Muscle layer of colon (tissue), 2 donors: ENCODE measurements around the gene NPC1.
"Not testable (repeated sequence)": the region's sequence is repeated elsewhere in the genome, so short reads cannot be mapped to it uniquely, and the experiment has no call there.

Experiments used
- H3K27ac ChIP-seq: one replicate; pipeline ENCODE4 v1.7.0; 2013; ENCODE audit warnings: low read depth, mild to moderate bottlenecking, low read length, moderate library complexity
- H3K27me3 ChIP-seq, 2 donors: one replicate each; pipeline ENCODE4 v1.7.0; 2013; ENCODE audit warnings: low read length in 2 of 2, mild to moderate bottlenecking in 2 of 2; ENCODE audit not compliant: insufficient read depth in 2 of 2, control insufficient read depth in 1 of 2
- H3K36me3 ChIP-seq: one replicate; pipeline ENCODE4 v1.7.0; 2013; ENCODE audit warnings: mild to moderate bottlenecking, low read length; ENCODE audit not compliant: insufficient read depth
- H3K4me1 ChIP-seq: one replicate; pipeline ENCODE4 v1.7.0; 2013; ENCODE audit warnings: mild to moderate bottlenecking, low read length; ENCODE audit not compliant: insufficient read depth
- H3K4me3 ChIP-seq, 2 donors: one replicate each; pipeline ENCODE4 v1.7.0; 2013; ENCODE audit warnings: low read length in 2 of 2, low read depth in 1 of 2, mild to moderate bottlenecking in 1 of 2, moderate library complexity in 1 of 2
- H3K9ac ChIP-seq: one replicate; pipeline ENCODE4 v1.7.0; 2013; ENCODE audit warnings: low read length
- H3K9me3 ChIP-seq: one replicate; pipeline ENCODE4 v1.7.0; 2013; ENCODE audit warnings: mild to moderate bottlenecking, low read length
- donor health status: abdominal sarcoma.
- donor health status: Adenocarcinoma of cecum.

Gene NPC1

DNA sequence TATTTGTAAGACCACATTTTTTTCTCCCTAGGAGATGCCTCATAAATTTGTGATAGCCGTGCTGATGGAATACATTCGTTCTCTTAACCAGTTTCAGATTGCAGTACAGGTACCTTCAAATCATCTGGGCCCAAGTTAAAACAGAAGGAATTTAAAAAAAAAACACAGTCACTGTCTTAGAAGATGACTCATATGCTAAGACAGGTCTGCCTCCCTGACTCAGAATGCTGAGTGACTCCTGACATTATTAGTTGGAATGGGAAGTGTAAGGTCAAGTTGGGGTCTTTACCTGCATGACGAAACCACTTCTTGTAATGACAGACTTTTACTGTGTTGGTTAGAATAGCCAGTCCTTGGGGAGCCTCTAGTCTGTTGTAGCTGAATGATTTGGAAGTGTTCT, 56.7 kb downstream of the NPC1 start:
- Histone ChIP-seq H3K36me3 (peaks cover 69% of the 10 kb centered on the region), H3K9ac (no peak overlapping the region), H3K4me1 (no peaks in the 10 kb centered on the region), H3K9me3 (no peaks in the 10 kb centered on the region), H3K27me3 (no peaks in the 10 kb centered on the region), H3K4me3 (no peak overlapping the region), H3K27ac (no peak overlapping the region)

DNA sequence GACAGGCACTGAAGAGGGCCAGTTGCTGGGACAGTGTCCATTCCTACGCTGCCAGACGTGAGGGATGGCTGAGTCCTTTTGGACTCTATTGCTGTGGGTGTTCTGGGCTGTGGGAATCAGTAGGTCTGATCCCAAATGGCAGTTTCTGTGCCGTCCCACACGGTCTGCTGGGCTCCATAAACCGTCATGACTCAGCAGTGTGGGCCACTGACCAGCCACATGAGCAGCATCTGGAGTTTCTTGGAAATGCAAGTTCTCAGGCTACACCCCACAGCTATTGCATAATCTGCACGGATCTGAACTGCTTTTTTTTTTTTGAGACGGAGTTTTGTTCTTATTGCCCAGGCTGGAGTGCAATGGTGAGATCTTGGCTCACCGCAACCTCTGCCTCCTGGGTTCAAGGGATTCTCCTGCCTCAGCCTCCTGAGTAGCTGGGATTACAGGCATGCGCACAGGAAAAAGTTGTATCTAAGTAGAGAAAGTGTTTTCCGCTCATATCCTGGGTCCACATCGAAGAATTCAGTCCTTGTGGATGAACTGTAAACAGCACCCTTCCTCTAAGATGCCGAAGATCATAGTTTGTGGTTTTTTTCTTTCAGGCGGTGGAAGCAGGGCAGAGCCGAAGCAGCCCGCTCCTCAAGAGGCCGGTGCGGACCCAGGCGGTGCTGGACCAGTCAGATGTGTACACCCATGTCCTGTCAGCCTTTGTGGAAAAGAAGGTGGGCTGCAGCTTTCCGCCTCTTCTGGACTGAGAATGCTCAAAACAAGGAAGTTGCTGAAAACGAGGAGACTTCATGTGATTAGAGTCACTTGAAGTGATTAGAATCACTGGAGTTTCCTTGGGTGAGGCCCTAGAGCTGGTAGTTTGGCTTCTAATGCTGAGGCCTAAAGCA, 57.5 kb downstream of the NPC1 start:
- no peak overlapping the region for H3K27ac ChIP-seq

DNA sequence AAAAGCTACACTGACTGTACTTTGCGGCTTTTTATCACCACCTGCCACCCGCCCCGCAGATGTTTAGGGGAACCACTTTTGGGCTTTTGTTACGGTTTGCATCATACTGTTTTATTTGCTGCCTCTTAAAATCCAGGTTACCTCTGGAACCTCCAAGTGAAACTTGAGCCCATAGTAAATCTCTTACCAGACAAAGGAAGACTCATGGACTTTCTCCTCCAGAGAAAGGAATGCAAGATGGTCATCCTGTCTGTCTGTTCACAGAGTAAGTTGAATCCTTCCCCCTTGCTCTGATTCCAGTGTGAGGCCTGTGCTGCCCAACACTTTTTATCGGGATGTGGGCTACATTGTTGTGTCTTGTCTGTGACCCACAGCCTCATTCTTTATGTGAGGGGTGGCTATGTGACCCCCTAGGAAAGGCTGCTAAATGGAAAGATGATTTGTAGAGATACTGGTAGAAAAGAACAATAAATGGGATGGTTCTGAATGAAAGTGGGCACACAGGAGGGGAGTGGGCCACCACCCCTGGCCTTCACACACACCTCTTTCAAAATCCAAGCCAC, 59.7 kb downstream of the NPC1 start:
- H3K27ac ChIP-seq: no peak overlapping the region
- H3K9me3 ChIP-seq: no peaks in the 10 kb centered on the region
- H3K36me3 ChIP-seq: peaks cover 74% of the 10 kb centered on the region
- no peaks in the 10 kb centered on the region for H3K27me3 ChIP-seq
- H3K4me1 ChIP-seq: no peaks in the 10 kb centered on the region
- H3K4me3 ChIP-seq: no peak overlapping the region
- H3K9ac ChIP-seq: no peak overlapping the region

More for the DNA sequence above, 57.5 kb downstream of the NPC1 start:
- no peaks in the 10 kb centered on the region for H3K4me1 ChIP-seq
- no peaks in the 10 kb centered on the region for H3K9me3 ChIP-seq
- no peaks in the 10 kb centered on the region for H3K27me3 ChIP-seq
- peaks cover 71% of the 10 kb centered on the region for H3K36me3 ChIP-seq
- H3K9ac ChIP-seq: no peak overlapping the region
- no peak overlapping the region for H3K4me3 ChIP-seq

DNA sequence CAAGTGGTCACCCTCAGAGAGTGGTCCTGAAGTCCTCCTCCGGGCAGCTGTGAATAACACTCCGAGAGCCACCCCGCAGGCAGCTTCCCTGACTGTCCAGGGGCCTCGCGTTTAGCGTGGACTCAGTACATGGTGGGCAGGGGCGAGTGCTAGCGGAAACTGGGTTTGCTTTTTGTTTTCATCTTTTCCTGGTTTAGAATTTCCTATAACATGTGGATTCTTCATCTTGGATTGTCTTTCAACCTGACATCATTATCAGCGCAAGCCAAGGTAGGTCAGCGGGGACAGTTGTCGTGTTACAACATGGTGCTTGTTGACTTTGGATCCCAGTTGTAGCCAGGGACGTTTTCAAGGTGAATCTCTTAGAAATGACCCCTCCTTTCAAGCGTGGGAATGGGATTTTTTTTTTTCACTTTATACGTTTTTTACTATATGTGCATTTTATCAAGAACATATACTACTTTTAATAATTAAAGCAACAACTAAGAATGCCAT, 62.0 kb downstream of the NPC1 start:
- Histone ChIP-seq H3K4me1 (no peaks in the 10 kb centered on the region), H3K27me3 (no peaks in the 10 kb centered on the region), H3K9me3 (no peaks in the 10 kb centered on the region), H3K36me3 (peaks cover 72% of the 10 kb centered on the region), H3K9ac (no peak overlapping the region), H3K4me3 (no peak overlapping the region), H3K27ac (no peak overlapping the region)

DNA sequence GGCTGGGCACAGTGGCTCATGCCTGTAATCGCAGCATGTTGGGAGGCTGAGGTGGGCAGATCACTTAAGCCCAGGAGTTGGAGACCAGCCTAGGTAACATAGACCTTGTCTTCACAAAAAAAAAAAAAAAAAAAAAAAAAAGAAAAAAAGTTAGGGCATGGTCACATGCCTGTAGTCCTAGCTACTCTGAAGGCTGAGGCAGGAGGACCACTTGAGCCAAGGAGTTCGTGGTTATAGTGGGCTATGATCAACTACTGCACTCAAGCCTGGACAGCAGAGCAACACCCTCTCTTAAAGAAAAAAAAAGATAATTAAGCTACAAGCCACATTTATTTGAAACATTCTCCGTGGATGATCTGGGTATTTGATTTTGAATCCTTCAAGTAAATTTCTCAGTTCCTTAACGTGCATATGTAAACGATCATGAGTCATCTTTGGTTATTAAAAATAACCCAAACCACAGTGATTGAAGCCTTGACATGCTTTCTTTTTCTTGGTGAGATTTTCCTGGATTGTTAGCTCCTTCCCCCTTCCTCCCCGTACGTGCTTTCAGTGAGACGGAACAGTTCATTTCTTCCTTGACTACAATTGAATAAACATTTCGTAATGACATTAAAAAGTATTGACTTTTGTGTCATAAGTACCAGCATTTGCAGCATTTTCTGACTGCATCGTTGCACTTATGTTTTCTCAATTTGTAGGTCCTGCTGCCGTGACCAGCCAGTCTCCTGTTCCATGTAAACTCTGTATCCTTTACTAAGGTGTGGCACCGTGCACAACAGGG, 62.7 kb downstream of the NPC1 start:
- no peaks in the 10 kb centered on the region for H3K9me3 ChIP-seq
- no peak overlapping the region for H3K4me3 ChIP-seq
- H3K4me1 ChIP-seq: no peaks in the 10 kb centered on the region
- H3K27ac ChIP-seq: no peak overlapping the region
- no peaks in the 10 kb centered on the region for H3K27me3 ChIP-seq
- peaks cover 72% of the 10 kb centered on the region for H3K36me3 ChIP-seq
- H3K9ac ChIP-seq: no peak overlapping the region

DNA sequence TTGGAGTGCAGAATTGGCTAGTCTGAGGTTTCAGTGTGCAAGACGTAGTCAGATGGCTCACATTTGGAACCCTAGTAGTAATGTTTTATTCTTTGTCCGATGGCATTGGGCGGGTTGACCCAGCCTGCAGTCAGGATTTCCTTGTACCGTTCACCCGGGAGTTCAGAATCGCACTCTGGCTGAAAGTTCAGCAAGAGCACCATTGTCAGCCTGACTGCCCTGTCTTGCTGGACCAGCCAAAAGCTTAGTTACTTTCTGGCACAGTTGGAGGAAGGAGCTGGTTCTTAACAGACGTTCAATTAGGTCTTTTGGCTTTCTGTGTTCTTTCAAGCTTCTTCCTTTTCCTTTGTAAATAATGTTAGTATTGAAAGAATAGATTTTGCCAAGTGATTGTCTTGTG, 64.4 kb downstream of the NPC1 start:
- H3K9ac ChIP-seq: no peak overlapping the region
- peaks cover 78% of the 10 kb centered on the region for H3K36me3 ChIP-seq
- H3K9me3 ChIP-seq: no peaks in the 10 kb centered on the region
- no peaks in the 10 kb centered on the region for H3K27me3 ChIP-seq
- no peaks in the 10 kb centered on the region for H3K4me1 ChIP-seq
- no peak overlapping the region for H3K4me3 ChIP-seq
- no peak overlapping the region for H3K27ac ChIP-seq

DNA sequence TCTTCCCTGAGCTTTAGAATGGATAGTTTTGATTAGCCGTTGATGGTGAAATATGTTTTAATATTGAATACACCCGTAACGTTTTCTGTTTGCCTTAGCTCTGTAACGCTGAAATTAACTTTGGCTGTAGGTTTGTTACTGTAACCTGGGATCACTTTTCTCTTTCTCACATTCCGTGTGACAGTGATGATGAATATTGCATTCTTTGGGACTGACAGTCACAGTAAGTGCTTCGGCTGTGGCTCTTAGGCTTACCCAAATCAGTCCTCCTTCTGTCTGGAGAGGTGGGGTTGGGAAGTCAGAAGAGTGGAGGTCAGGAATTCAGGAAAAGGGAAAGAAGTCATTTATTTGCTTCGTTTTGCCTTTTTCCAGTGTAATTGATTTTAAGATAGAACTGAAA, 65.0 kb downstream of the NPC1 start:
- Histone ChIP-seq H3K4me1 (no peaks in the 10 kb centered on the region), H3K9me3 (no peaks in the 10 kb centered on the region), H3K36me3 (peaks cover 77% of the 10 kb centered on the region), H3K27ac (no peak overlapping the region), H3K4me3 (no peak overlapping the region), H3K9ac (no peak overlapping the region), H3K27me3 (no peaks in the 10 kb centered on the region)

DNA sequence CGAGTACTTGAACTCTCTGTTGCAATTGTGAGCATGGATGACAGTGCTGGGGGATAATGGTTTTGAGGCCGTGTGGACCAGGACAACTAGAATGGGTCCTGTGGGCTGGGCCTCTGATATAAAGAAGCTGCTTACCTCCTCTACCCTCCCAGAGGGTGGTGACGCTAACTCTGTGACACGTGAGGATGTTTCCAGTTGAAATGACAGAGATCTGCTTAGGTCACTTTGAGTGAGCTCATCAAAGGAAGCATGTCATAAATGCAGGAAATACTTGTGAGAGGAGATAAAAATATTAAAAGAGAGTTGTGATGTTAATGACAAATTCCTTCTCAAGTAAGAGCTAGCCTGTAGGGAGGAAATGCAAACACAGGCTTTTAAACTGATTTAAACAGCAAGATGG, 66.6 kb downstream of the NPC1 start:
- Histone ChIP-seq H3K9me3 (no peaks in the 10 kb centered on the region), H3K4me1 (no peaks in the 10 kb centered on the region), H3K27ac (no peak overlapping the region), H3K9ac (no peak overlapping the region), H3K27me3 (no peaks in the 10 kb centered on the region), H3K4me3 (no peak overlapping the region), H3K36me3 (peaks cover 74% of the 10 kb centered on the region)

DNA sequence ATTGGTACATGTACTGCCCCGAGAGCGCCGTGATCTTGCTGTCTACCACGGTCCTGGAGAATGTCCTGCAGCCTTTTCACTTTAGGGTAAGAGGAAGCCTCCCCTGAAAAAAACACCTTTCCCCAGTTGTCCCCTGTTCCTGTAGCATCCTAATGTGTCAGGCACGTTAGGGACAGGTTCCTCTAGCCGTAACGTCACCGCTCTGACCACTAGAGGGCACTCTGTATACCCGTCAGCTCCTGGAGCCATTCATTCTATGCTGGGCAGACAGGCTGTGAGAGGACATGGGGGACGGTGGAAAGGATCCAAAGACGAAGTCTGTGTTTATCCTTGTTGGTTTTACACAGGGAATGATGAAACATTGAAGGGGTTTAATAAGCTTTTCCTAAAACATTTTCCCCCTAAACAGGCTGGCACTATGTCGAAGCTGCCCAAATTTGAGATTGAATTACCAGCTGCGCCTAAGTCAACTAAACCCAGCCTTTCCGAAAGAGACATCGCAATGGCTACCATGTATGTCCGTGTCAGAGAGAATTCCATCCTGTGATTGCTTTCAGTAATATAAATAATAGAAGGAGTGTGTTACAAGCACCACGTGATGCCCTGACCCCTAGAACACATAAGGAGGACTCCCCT, 70.3 kb downstream of the NPC1 start:
- Histone ChIP-seq H3K9me3 (no peaks in the 10 kb centered on the region), H3K9ac (no peak overlapping the region), H3K27me3 (no peaks in the 10 kb centered on the region), H3K4me1 (no peaks in the 10 kb centered on the region), H3K4me3 (no peak overlapping the region), H3K27ac (no peak overlapping the region), H3K36me3 (peaks cover 41% of the 10 kb centered on the region)

DNA sequence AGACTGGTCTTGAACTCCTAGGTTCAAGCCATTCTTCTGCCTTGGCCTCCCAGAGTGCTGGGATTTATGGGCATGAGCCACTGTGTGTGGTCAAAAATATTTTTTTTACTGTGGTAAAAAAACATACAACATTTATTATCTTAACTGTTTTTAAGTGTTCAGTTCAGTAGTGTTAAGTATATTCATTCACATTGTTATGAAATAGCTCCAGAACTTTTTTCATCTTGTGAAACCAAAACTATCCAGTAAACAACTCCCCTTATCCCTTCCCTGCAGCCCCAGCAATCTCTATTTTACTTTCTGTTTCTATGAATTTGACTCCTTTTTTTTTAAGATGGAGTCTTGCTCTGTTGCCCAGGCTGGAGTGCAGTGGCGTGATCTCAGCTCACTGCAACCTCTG, 73.7 kb downstream of the NPC1 start:
- Histone ChIP-seq H3K27me3 (no peaks in the 10 kb centered on the region), H3K9ac (no peak overlapping the region), H3K9me3 (no peaks in the 10 kb centered on the region), H3K4me1 (no peaks in the 10 kb centered on the region), H3K4me3 (no peak overlapping the region), H3K36me3 (peaks cover 36% of the 10 kb centered on the region), H3K27ac (no peak overlapping the region)

DNA sequence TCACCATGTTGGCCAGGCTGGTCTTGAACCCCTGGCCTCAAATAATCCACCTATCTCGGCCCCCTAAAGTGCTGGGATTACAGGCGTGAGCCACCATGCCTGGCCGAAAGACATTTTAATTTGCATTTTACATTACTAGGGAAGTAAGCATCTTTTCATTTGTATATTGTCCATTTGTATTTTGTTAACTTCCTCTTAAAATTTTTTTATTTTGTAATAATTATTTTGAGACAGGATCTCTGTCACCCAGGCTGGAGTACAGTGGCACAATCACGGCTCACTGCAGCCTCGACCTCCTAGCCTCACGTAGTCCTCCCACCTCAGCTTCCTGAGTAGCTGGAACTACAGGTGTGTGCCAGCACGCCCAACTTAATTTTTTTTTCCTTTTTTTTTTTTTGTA, 74.1 kb downstream of the NPC1 start:
- H3K4me3 ChIP-seq, H3K4me1 ChIP-seq, H3K27ac ChIP-seq, H3K9ac ChIP-seq, H3K9me3 ChIP-seq, H3K27me3 ChIP-seq: not testable (repeated sequence)
- H3K36me3 ChIP-seq: peaks cover 38% of the 10 kb centered on the region
